Measurements from ENCODE around the gene ZNF655. TPM values are rescaled to one million over a fixed set of nuclear protein-coding genes. Genes with fewer than 3 reads are reported as not detected.

The ZNF655 gene
- polyA plus RNA-seq, 1 donor (not counting 4 experiments of a cell fraction or from before 2014, with no cell fraction given) = 71.1 TPM

GRCh38 chr7:99553039-99553438 lies 5.4 kb upstream of the ZNF655 start:
- TF ChIP-seq CTCF (optimal IDR thresholded peaks at IDR 0.05 in 1 of 3, IDR thresholded peaks at IDR 0.05 in 1 of 3, conservative IDR thresholded peaks at IDR 0.05 in 1 of 3; ENCODE audit: extremely low read depth in 1 of 3, insufficient read depth in 2 of 3, low read length in 3 of 3) (no peak), EZH2 (IDR thresholded peaks at IDR 0.05; ENCODE audit: low read length) (no peak)
- H3K36me3 ChIP-seq (ENCODE audit: control insufficient read depth in 2 of 2, extremely low read depth in 1 of 2, insufficient read depth in 2 of 2, low read length in 2 of 2) = peaks cover 1 to 12% of the 10 kb centered on the region in 2 experiments
- peaks cover 13% of the 10 kb centered on the region for H3K4me1 ChIP-seq (ENCODE audit: control insufficient read depth, extremely low read depth, insufficient read depth, low read length)
- no peak overlapping the region for H3K4me2 ChIP-seq (ENCODE audit: control insufficient read depth, extremely low read depth, insufficient read depth, low read depth, low read length)
- H3K9me1 ChIP-seq (ENCODE audit: control insufficient read depth, extremely low read depth, insufficient read depth, low read length) = no peaks in the 10 kb centered on the region
- DNase-seq (ENCODE audit: low read depth, low spot score) (no peak), FAIRE-seq (no peak)
- H3K27me3 ChIP-seq (ENCODE audit: control insufficient read depth, extremely low read depth, insufficient read depth, low read length) = no peaks in the 10 kb centered on the region
- H3K27ac ChIP-seq (ENCODE audit: control insufficient read depth, insufficient read depth, low read length) = no peak overlapping the region
- H3K79me2 ChIP-seq (ENCODE audit: control insufficient read depth, insufficient read depth, low read length) = peaks cover 25% of the 10 kb centered on the region
- H2AFZ ChIP-seq (ENCODE audit: control insufficient read depth, low read length) = no peak overlapping the region
- no peaks in the 10 kb centered on the region for H4K20me1 ChIP-seq (ENCODE audit: control insufficient read depth, extremely low read depth, insufficient read depth, low read length)
- dilution Hi-C loops (cut with MboI; ENCODE audit: extremely low pct_ligation_motif_present, low sequenced_read_pairs) = no loop called here
- H3K4me3 ChIP-seq (ENCODE audit: control insufficient read depth in 2 of 3, extremely low read depth in 1 of 3, insufficient read depth in 2 of 3, low read depth in 1 of 3, low read length in 3 of 3) = no peak overlapping the region
- H3K9ac ChIP-seq (ENCODE audit: control insufficient read depth, extremely low read depth, insufficient read depth, low read length) = no peak overlapping the region
- no peaks in the 10 kb centered on the region for H3K9me3 ChIP-seq (ENCODE audit: control insufficient read depth, low read depth, low read length)

GRCh38 chr7:99554939-99555338 lies 3.5 kb upstream of the ZNF655 start:
- DNase-seq (ENCODE audit: low read depth, low spot score) (no peak), FAIRE-seq (no peak)
- no peaks in the 10 kb centered on the region for H4K20me1 ChIP-seq (ENCODE audit: control insufficient read depth, extremely low read depth, insufficient read depth, low read length)
- H3K36me3 ChIP-seq (ENCODE audit: control insufficient read depth in 2 of 2, extremely low read depth in 1 of 2, insufficient read depth in 2 of 2, low read length in 2 of 2) = peaks cover 1 to 12% of the 10 kb centered on the region in 2 experiments
- no peak overlapping the region for H3K27ac ChIP-seq (ENCODE audit: control insufficient read depth, insufficient read depth, low read length)
- no peak overlapping the region for H3K4me2 ChIP-seq (ENCODE audit: control insufficient read depth, extremely low read depth, insufficient read depth, low read depth, low read length)
- no peaks in the 10 kb centered on the region for H3K9me3 ChIP-seq (ENCODE audit: control insufficient read depth, low read depth, low read length)
- dilution Hi-C loops (cut with MboI; ENCODE audit: extremely low pct_ligation_motif_present, low sequenced_read_pairs) = no loop called here
- no peak overlapping the region for H3K9ac ChIP-seq (ENCODE audit: control insufficient read depth, extremely low read depth, insufficient read depth, low read length)
- no peak for TF ChIP-seq CTCF (optimal IDR thresholded peaks at IDR 0.05 in 1 of 3, IDR thresholded peaks at IDR 0.05 in 1 of 3, conservative IDR thresholded peaks at IDR 0.05 in 1 of 3; ENCODE audit: extremely low read depth in 1 of 3, insufficient read depth in 2 of 3, low read length in 3 of 3)
- no peak for TF ChIP-seq EZH2 (IDR thresholded peaks at IDR 0.05; ENCODE audit: low read length)
- no peaks in the 10 kb centered on the region for H3K9me1 ChIP-seq (ENCODE audit: control insufficient read depth, extremely low read depth, insufficient read depth, low read length)
- H3K27me3 ChIP-seq (ENCODE audit: control insufficient read depth, extremely low read depth, insufficient read depth, low read length) = no peaks in the 10 kb centered on the region
- peaks cover 17% of the 10 kb centered on the region for H3K4me1 ChIP-seq (ENCODE audit: control insufficient read depth, extremely low read depth, insufficient read depth, low read length)
- H2AFZ ChIP-seq (ENCODE audit: control insufficient read depth, low read length) = no peak overlapping the region
- peaks cover 42% of the 10 kb centered on the region for H3K79me2 ChIP-seq (ENCODE audit: control insufficient read depth, insufficient read depth, low read length)
- H3K4me3 ChIP-seq (ENCODE audit: control insufficient read depth in 2 of 3, extremely low read depth in 1 of 3, insufficient read depth in 2 of 3, low read depth in 1 of 3, low read length in 3 of 3) = no peak overlapping the region
